AG08396 (cell line): ENCODE results near the gene CPLANE1.
A peak's percentile ranks its signal among the peaks of the same experiment; 100 is the strongest.
"Not testable (repeated sequence)": the region's sequence is repeated elsewhere in the genome, so short reads cannot be mapped to it uniquely, and the experiment has no call there.

Source experiments
- DNase-seq: peaks from one replicate; pipeline ENCODE4 v3.0.0; 2012; ENCODE audit warnings: low spot score, mixed read lengths

The CPLANE1 gene

GRCh38 chr5:37208883-37209797 is 40.0 kb downstream of the CPLANE1 start:
- peak; percentile 90 for DNase-seq

- no peak for DNase-seq
Observed at GRCh38 chr5:37207802-37208201, 41.4 kb downstream of the CPLANE1 start.

- no peak for DNase-seq
Observed at GRCh38 chr5:37206736-37207135, 42.4 kb downstream of the CPLANE1 start.

GRCh38 chr5:37198842-37199241 is 50.3 kb downstream of the CPLANE1 start:
- no peak for DNase-seq

GRCh38 chr5:37198061-37198460 is 51.1 kb downstream of the CPLANE1 start:
- no peak for DNase-seq

GRCh38 chr5:37197340-37198050 is 51.7 kb downstream of the CPLANE1 start:
- peak; percentile 10 for DNase-seq

GRCh38 chr5:37190592-37190991 is 58.6 kb downstream of the CPLANE1 start:
- DNase-seq = no peak

GRCh38 chr5:37189355-37189754 is 59.8 kb downstream of the CPLANE1 start:
- no peak for DNase-seq

- no peak for DNase-seq
Observed at GRCh38 chr5:37187465-37187977, 61.7 kb downstream of the CPLANE1 start.

GRCh38 chr5:37184748-37185364 is 64.3 kb downstream of the CPLANE1 start:
- no peak for DNase-seq

- no peak for DNase-seq
Observed at GRCh38 chr5:37182667-37183066, 66.5 kb downstream of the CPLANE1 start.

- DNase-seq = no peak
Observed at GRCh38 chr5:37174928-37175327, 74.2 kb downstream of the CPLANE1 start.

- no peak for DNase-seq
Observed at GRCh38 chr5:37172957-37173356, 76.2 kb downstream of the CPLANE1 start.

GRCh38 chr5:37170856-37171255 is 78.3 kb downstream of the CPLANE1 start:
- DNase-seq = no peak

GRCh38 chr5:37166197-37166596 is 83.0 kb downstream of the CPLANE1 start:
- DNase-seq = no peak

- DNase-seq = no peak
Observed at GRCh38 chr5:37165761-37166160, 83.4 kb downstream of the CPLANE1 start.

GRCh38 chr5:37153661-37154060 is 95.5 kb downstream of the CPLANE1 start:
- DNase-seq = no peak

GRCh38 chr5:37146896-37147295 is 102.3 kb downstream of the CPLANE1 start:
- no peak for DNase-seq

GRCh38 chr5:37136694-37137093 is 112.5 kb downstream of the CPLANE1 start:
- no peak for DNase-seq

GRCh38 chr5:37135312-37135711 is 113.9 kb downstream of the CPLANE1 start:
- DNase-seq = not testable (repeated sequence)

GRCh38 chr5:37133939-37134338 is 115.2 kb downstream of the CPLANE1 start:
- peak; percentile 23 for DNase-seq

- no peak for DNase-seq
Observed at GRCh38 chr5:37132646-37133045, 116.5 kb downstream of the CPLANE1 start.

GRCh38 chr5:37121465-37121864 is 127.7 kb downstream of the CPLANE1 start:
- DNase-seq = no peak
